GM12878 (cell line): ENCODE results near the gene ELMO3. TPM values are rescaled to one million over a fixed set of nuclear protein-coding genes. Genes with fewer than 3 reads are reported as not detected.

Experiments
- ATAC-seq: fragments of 200-7000 bp; cut with Tn5 transposase; 3 replicates; pipeline ENCODE4 v1.9.1; 2020; ENCODE audit warnings: mild to moderate bottlenecking, moderate library complexity
- BruUV-seq: library from RNA; stranded (reverse); fragments of 400-500 nt; replicated peaks from 2 replicates; lab custom pipeline; 2021; lab: Mats Ljungman, UMichigan
- CTCF ChIA-PET: fragments of 300-600 bp; sonication (Branson Sonifier 250); formaldehyde crosslinking; extraction: SDS; loops from one replicate; lab custom pipeline; 2021; ENCODE audit warnings: inconsistent platforms; lab: Yijun Ruan, JAX
- POLR2A ChIA-PET: fragments of 350-600 bp; formaldehyde crosslinking; extraction: SDS; loops from one replicate; lab custom pipeline; 2021; ENCODE audit warnings: inconsistent platforms; lab: Charles Lee
- RAD21 ChIA-PET: fragments of 300-600 bp; sonication (Branson Sonifier 250); formaldehyde crosslinking; loops from one replicate; lab custom pipeline; 2023; ENCODE audit warnings: antibody characterized with exemption; ENCODE audit not compliant: unreplicated experiment; lab: Charles Lee
- SMC1A ChIA-PET: fragments of 300-600 bp; sonication (Branson Sonifier 250); formaldehyde crosslinking; loops from one replicate; lab custom pipeline; 2023; ENCODE audit not compliant: unreplicated experiment, uncharacterized antibody; lab: Charles Lee
- DNase-seq: peaks from one replicate; pipeline ENCODE4 v3.0.0-alpha.2; 2011; ENCODE audit warnings: low read depth, low spot score
- FAIRE-seq: peaks from 3 replicates; lab custom pipeline; 2011; peaks lifted over from hg19 to GRCh38; lab: Jason Lieb, UNC
- H2AFZ ChIP-seq: 2 replicates; pipeline ENCODE4 v1.6.0; 2011; ENCODE audit warnings: low read depth, low read length, control low read depth; ENCODE audit not compliant: control insufficient read depth
- H3K27ac ChIP-seq: 2 replicates; pipeline ENCODE4 v1.5.1; 2011; ENCODE audit warnings: control low read depth; ENCODE audit not compliant: control insufficient read depth, insufficient read depth
- H3K27me3 ChIP-seq, 2 experiments: replicated peaks in 1 of 2; 2 replicates each; pipeline versions ENCODE4 v1.6.0 to v1.6.1; 2011; ENCODE audit warnings: low read length in 1 of 2; ENCODE audit not compliant: control insufficient read depth in 2 of 2, insufficient read depth in 2 of 2
- H3K36me3 ChIP-seq, 2 experiments: 2 replicates each; pipeline ENCODE4 v1.5.1; 2011; ENCODE audit warnings: low read length in 1 of 2; ENCODE audit not compliant: control insufficient read depth in 2 of 2, insufficient read depth in 2 of 2
- H3K4me1 ChIP-seq: 2 replicates; pipeline ENCODE4 v1.6.1; 2011; ENCODE audit warnings: mild to moderate bottlenecking, low read length, moderate library complexity, mixed read lengths; ENCODE audit not compliant: control insufficient read depth, insufficient read depth
- H3K4me2 ChIP-seq: 2 replicates; pipeline ENCODE4 v1.6.0; 2011; ENCODE audit warnings: control low read depth; ENCODE audit not compliant: control insufficient read depth, insufficient read depth
- H3K4me3 ChIP-seq: fragments of 200-600 bp; sonication (generic); 2 replicates; pipeline ENCODE4 v1.5.1; 2016
- H3K79me2 ChIP-seq: 2 replicates; pipeline ENCODE4 v1.6.0; 2011; ENCODE audit warnings: low read length; ENCODE audit not compliant: control insufficient read depth, insufficient read depth
- H3K9ac ChIP-seq: 2 replicates; pipeline ENCODE4 v1.8.0; 2011; ENCODE audit warnings: low read length, control low read depth, mixed read lengths; ENCODE audit not compliant: control insufficient read depth, insufficient read depth
- H3K9me3 ChIP-seq: replicated peaks from 3 replicates; pipeline ENCODE4 v1.5.1; 2011; ENCODE audit warnings: mild to moderate bottlenecking, low read length; ENCODE audit not compliant: control insufficient read depth, insufficient read depth
- H4K20me1 ChIP-seq: 2 replicates; pipeline ENCODE4 v1.6.0; 2011; ENCODE audit not compliant: control insufficient read depth, insufficient read depth
- CBFB ChIP-seq: IDR thresholded peaks from 2 replicates; pipeline ENCODE4 v1.6.1; 2016; ENCODE audit warnings: antibody characterized with exemption, low read depth
- GABPA ChIP-seq: IDR thresholded peaks from 2 replicates; pipeline ENCODE4 v1.6.1; 2014; ENCODE audit warnings: antibody characterized with exemption, low read depth, mild to moderate bottlenecking, inconsistent platforms
- HDGF ChIP-seq: fragments of 450-650 bp; IDR thresholded peaks from 2 replicates; pipeline ENCODE4 v1.6.1; 2016; ENCODE audit warnings: antibody characterized with exemption
- IRF3 ChIP-seq: fragments of 450-650 bp; IDR thresholded peaks from 2 replicates; pipeline ENCODE4 v1.6.1; 2014; ENCODE audit warnings: mild to moderate bottlenecking
- MAX ChIP-seq: IDR thresholded peaks from 2 replicates; pipeline ENCODE4 v1.6.1; 2012; ENCODE audit warnings: low read depth, low read length, improper control_type of control experiment
- POLR2A ChIP-seq: IDR thresholded peaks from 2 replicates; pipeline ENCODE4 v1.6.1; 2011; ENCODE audit warnings: low read depth, mild to moderate bottlenecking, low read length
- WRNIP1 ChIP-seq: IDR thresholded peaks from 2 replicates; pipeline ENCODE4 v1.6.1; 2011; ENCODE audit warnings: low read depth, low read length, improper control_type of control experiment, borderline replicate concordance
- ZNF687 ChIP-seq: fragments of 450-650 bp; IDR thresholded peaks from 2 replicates; pipeline ENCODE4 v1.6.1; 2017; ENCODE audit warnings: mild to moderate bottlenecking, moderate library complexity
- WGBS: methylation state at CpG from one replicate; pipeline ENCODE4 v1.1.6; 2016; ENCODE audit warnings: low lambda C conversion rate; ENCODE audit not compliant: insufficient replicate concordance, insufficient coverage; ENCODE audit errors: missing lambda C conversion rate; 5-methylcytosine and 5-hydroxymethylcytosine counted together
- in situ Hi-C: fragments of 300-500 bp; cut with MboI; formaldehyde crosslinking; loops from 9 replicates; pipeline ENCODE4 v1.14.3; 2018; ENCODE audit warnings: mixed read lengths
- intact Hi-C: fragments of 100-400 bp; cut with micrococcal nuclease; formaldehyde crosslinking; loops from one replicate; pipeline ENCODE4 v1.14.2; 2022; ENCODE audit not compliant: unreplicated experiment
- polyA plus RNA-seq, 11 experiments: library from polyadenylated mRNA; depleted of rRNA in 4 of 11; unstranded in 6 of 11; stranded (reverse) in 5 of 11; fragments of >200 nt; fragmentation: Nextera tagmentation in 4 of 11; fragmentation: Illumina TruSeq in 1 of 11; extraction: Ambion mirVana in 4 of 11; extraction: Trizol in 1 of 11; gene quantifications; 1 replicate in 1 of 11; 2 replicates in 10 of 11; pipeline versions ENCODE4 v1.2.1 to v1.2.3, GENCODE V29; 2011 to 2016; ENCODE audit warnings: inconsistent platforms in 2 of 11, missing spikeins in 2 of 11, low read depth in 1 of 11
- total RNA-seq, 4 experiments: library from RNA; depleted of rRNA in 3 of 4; stranded (reverse); fragments of >200 nt in 3 of 4; fragmentation: Illumina TruSeq in 1 of 4; extraction: Trizol in 1 of 4; gene quantifications; 2 replicates each; pipeline versions ENCODE4 v1.2.1 to v1.2.3, GENCODE V29; 2013 to 2021

Gene ELMO3
- total and polyA plus RNA-seq, 10 of the 15 experiments (the other 5 are each of a cell fraction or from before 2014, with no cell fraction given) = 0.05 to 4.7 (median 0.96) TPM; not detected in 1

- TF ChIP-seq MAX = no peak
Observed at GRCh38 chr16:67195676-67196075, 3.3 kb upstream of the ELMO3 start (continued).

- Histone ChIP-seq H3K4me1 (peaks cover 5% of the 10 kb centered on the region; the same call in 1 of the 2 replicates), H3K27ac (no peak overlapping the region), H3K4me3 (no peak overlapping the region), H3K9me3 (no peaks in the 10 kb centered on the region), H3K36me3 (peaks cover 19 to 42% of the 10 kb centered on the region in 2 experiments), H2AFZ (no peak overlapping the region), H3K9ac (no peak overlapping the region), H3K4me2 (peak overlapping the region; percentile 17; the same call in 1 of the 2 replicates), H3K79me2 (peaks cover 23% of the 10 kb centered on the region), H4K20me1 (peaks cover 7% of the 10 kb centered on the region), H3K27me3 (no peaks in the 10 kb centered on the region)
- no TSS peak for BruUV-seq
- no peak for TF ChIP-seq WRNIP1
- FAIRE-seq (no peak), DNase-seq (no peak), ATAC-seq (no peak)
- SMC1A ChIA-PET = interaction anchor here (0.9 kb wide), 1 partner anchor 50 kb away, joined by 3 read pairs; the partner anchor contains the start of gene FHOD1
- 100% methylated on average over 1 of the region's 1 CpG for WGBS
- in situ Hi-C loops (no loop called here), intact Hi-C loops (no loop called here)
- CTCF ChIA-PET = interaction anchor here (0.7 to 1.9 kb wide), 7 partner anchors 8 to 243 kb away, joined by 3 to 6 read pairs (median 4); no protein-coding TSS in a partner anchor
- RAD21 ChIA-PET = no interaction called here
- POLR2A ChIA-PET = no interaction called here
Observed at GRCh38 chr16:67196881-67197280, 2.0 kb upstream of the ELMO3 start.

- Histone ChIP-seq H3K27me3 (no peaks in the 10 kb centered on the region), H3K4me2 (no peak overlapping the region), H3K79me2 (peaks cover 16% of the 10 kb centered on the region), H4K20me1 (peaks cover 7% of the 10 kb centered on the region), H2AFZ (no peak overlapping the region), H3K36me3 (peaks cover 22 to 49% of the 10 kb centered on the region in 2 experiments), H3K4me3 (no peak overlapping the region), H3K9me3 (no peaks in the 10 kb centered on the region), H3K9ac (no peak overlapping the region), H3K27ac (no peak overlapping the region), H3K4me1 (peaks cover 5% of the 10 kb centered on the region; the same call in 1 of the 2 replicates)
- ChIA-PET RAD21 (interaction anchor here (1.1 to 1.3 kb wide), 2 partner anchors 29 to 49 kb away, joined by 3 read pairs; partner anchors contain the start of gene FHOD1), CTCF (interaction anchor here (0.7 to 2.0 kb wide), 16 partner anchors 8 to 244 kb away, joined by 3 to 13 read pairs (median 4); partner anchors contain the start of gene TMEM208), POLR2A (interaction anchor here (0.6 to 1.0 kb wide), 2 partner anchors 8 to 430 kb away, joined by 3 read pairs; no protein-coding TSS in a partner anchor), SMC1A (interaction anchor here (1.2 kb wide), 1 partner anchor 16 kb away, joined by 3 read pairs; no protein-coding TSS in a partner anchor)
- no TSS peak for BruUV-seq
- intact Hi-C loops = no loop called here
- no peak for FAIRE-seq
- in situ Hi-C loops = no loop called here
- no peak for ATAC-seq
- no peak for TF ChIP-seq IRF3
- no peak for TF ChIP-seq CBFB
- TF ChIP-seq GABPA = no peak
- peak; percentile 30; the same call in 1 of the 2 replicates for TF ChIP-seq POLR2A
- TF ChIP-seq ZNF687 = no peak
- no peak for TF ChIP-seq HDGF
- DNase-seq = no peak
- WGBS = 77% methylated on average over 6 of the region's 6 CpGs
Observed at GRCh38 chr16:67197704-67198103, 1.2 kb upstream of the ELMO3 start.
